Measurements from ENCODE around the gene LARP4. TPM values are rescaled to one million over a fixed set of nuclear protein-coding genes. Genes with fewer than 3 reads are reported as not detected.
"Not testable (repeated sequence)": the region's sequence is repeated elsewhere in the genome, so short reads cannot be mapped to it uniquely, and the experiment has no call there.

Gene LARP4
- total RNA-seq, 1 experiment from 2014 or later: 35.1 TPM

DNA sequence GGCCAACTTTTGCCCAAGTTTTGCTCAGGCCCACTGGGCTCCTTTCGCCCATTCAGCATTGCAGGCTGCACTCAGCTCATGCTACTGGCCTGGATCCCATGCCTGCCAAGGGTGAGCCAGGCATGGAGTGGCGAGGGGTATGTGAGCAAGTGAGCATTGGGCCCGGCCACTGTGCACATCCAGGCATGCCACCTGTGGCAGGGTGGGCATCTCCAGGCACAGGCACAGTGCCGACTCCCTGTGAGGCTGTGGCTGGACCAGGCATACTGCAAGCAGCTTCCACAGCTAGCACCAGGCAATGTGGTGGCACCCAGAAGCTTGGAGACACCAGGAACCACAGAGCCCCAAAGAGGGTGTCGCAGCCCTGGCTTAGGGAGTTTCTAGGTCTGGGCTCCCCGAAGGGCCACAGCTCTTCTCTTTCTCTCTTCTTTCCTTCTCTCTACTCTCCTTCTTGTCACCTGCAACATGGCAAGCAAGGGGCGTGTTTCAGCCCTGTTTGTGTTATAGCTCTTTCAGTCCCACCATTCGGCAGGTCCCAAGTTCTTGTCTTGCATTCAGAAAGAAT lies 19.8 kb upstream of the LARP4 start:
- Histone ChIP-seq H3K4me1 (ENCODE audit: insufficient read depth, low read length) (no peaks in the 10 kb centered on the region), H3K79me2 (ENCODE audit: low read length) (no peaks in the 10 kb centered on the region), H3K36me3 (ENCODE audit: low read depth, low read length) (no peaks in the 10 kb centered on the region), H4K20me1 (ENCODE audit: low read length) (no peaks in the 10 kb centered on the region), H3K9me3 (ENCODE audit: low read length) (no peaks in the 10 kb centered on the region), H3K27me3 (ENCODE audit: low read length) (no peaks in the 10 kb centered on the region), H3K4me3 (ENCODE audit: low read length) (no peak overlapping the region), H3F3A (ENCODE audit: low read length, unreplicated experiment) (no peaks in the 10 kb centered on the region), H3K9me2 (replicated peaks; ENCODE audit: low read length) (no peaks in the 10 kb centered on the region), H2AFZ (ENCODE audit: low read length) (no peak overlapping the region), H3K4me2 (ENCODE audit: low read length) (no peak overlapping the region), H3K27ac (ENCODE audit: low read length) (no peak overlapping the region), H3K9ac (ENCODE audit: low read length) (no peak overlapping the region)
- intact Hi-C loops (cut with micrococcal nuclease): no loop called here
- TF ChIP-seq EZH2phosphoT487 (IDR thresholded peaks at IDR 0.05; ENCODE audit: borderline replicate concordance, low read length) (no peak), EZH2 (IDR thresholded peaks at IDR 0.05; ENCODE audit: low read length, unreplicated experiment) (no peak)
- TF ChIP-seq, protein P1, sequence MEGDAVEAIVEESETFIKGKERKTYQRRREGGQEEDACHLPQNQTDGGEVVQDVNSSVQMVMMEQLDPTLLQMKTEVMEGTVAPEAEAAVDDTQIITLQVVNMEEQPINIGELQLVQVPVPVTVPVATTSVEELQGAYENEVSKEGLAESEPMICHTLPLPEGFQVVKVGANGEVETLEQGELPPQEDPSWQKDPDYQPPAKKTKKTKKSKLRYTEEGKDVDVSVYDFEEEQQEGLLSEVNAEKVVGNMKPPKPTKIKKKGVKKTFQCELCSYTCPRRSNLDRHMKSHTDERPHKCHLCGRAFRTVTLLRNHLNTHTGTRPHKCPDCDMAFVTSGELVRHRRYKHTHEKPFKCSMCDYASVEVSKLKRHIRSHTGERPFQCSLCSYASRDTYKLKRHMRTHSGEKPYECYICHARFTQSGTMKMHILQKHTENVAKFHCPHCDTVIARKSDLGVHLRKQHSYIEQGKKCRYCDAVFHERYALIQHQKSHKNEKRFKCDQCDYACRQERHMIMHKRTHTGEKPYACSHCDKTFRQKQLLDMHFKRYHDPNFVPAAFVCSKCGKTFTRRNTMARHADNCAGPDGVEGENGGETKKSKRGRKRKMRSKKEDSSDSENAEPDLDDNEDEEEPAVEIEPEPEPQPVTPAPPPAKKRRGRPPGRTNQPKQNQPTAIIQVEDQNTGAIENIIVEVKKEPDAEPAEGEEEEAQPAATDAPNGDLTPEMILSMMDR (conservative IDR thresholded peaks at IDR 0.05; ENCODE audit: low read depth, low read length): no peak
- CTCF ChIA-PET: no interaction called here
- no peak for DNase-seq
- no peak for ATAC-seq
- POLR2A ChIA-PET (ENCODE audit: unreplicated experiment): no interaction called here
- no TSS peak for BruUV-seq (replicated peaks)

DNA sequence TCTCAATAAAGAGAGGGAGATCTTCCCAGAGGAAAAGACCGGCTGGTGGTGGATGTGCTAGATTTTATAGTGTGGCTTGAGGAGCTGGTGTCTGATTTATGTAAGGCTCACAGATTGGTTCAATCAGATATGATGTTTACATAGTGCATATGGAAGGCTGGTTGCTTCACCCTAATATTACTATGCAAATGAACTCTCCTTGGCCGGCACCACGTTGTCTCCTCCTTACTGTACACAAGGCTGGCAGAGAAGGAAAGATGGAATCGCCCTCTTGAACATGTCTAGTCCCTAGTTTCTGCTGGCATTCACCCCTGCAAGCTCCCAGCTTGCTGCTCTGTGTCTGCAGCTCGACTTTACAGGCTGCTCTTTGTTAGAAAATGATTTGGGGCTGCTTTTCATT lies 13.2 kb upstream of the LARP4 start:
- H3K36me3 ChIP-seq (ENCODE audit: low read depth, low read length): no peaks in the 10 kb centered on the region
- H3K9me3 ChIP-seq (ENCODE audit: low read length): no peaks in the 10 kb centered on the region
- ChIA-PET POLR2A (ENCODE audit: unreplicated experiment) (no interaction called here), CTCF (no interaction called here)
- no peaks in the 10 kb centered on the region for H4K20me1 ChIP-seq (ENCODE audit: low read length)
- H3K9ac ChIP-seq (ENCODE audit: low read length): no peak overlapping the region
- no peak overlapping the region for H3K27ac ChIP-seq (ENCODE audit: low read length)
- H3K79me2 ChIP-seq (ENCODE audit: low read length): no peaks in the 10 kb centered on the region
- H3K4me1 ChIP-seq (ENCODE audit: insufficient read depth, low read length): peaks cover 17% of the 10 kb centered on the region
- H3F3A ChIP-seq (ENCODE audit: low read length, unreplicated experiment): no peaks in the 10 kb centered on the region
- no peak overlapping the region for H3K4me2 ChIP-seq (ENCODE audit: low read length)
- no peak overlapping the region for H2AFZ ChIP-seq (ENCODE audit: low read length)
- TF ChIP-seq, protein P1 (conservative IDR thresholded peaks at IDR 0.05; ENCODE audit: low read depth, low read length): no peak
- TF ChIP-seq EZH2 (IDR thresholded peaks at IDR 0.05; ENCODE audit: low read length, unreplicated experiment): no peak
- TF ChIP-seq EZH2phosphoT487 (IDR thresholded peaks at IDR 0.05; ENCODE audit: borderline replicate concordance, low read length): no peak
- H3K9me2 ChIP-seq (replicated peaks; ENCODE audit: low read length): no peaks in the 10 kb centered on the region
- intact Hi-C loops (cut with micrococcal nuclease): no loop called here
- no peak overlapping the region for H3K4me3 ChIP-seq (ENCODE audit: low read length)
- BruUV-seq (replicated peaks): no TSS peak
- H3K27me3 ChIP-seq (ENCODE audit: low read length): no peaks in the 10 kb centered on the region
- no peak for ATAC-seq
- no peak for DNase-seq

DNA sequence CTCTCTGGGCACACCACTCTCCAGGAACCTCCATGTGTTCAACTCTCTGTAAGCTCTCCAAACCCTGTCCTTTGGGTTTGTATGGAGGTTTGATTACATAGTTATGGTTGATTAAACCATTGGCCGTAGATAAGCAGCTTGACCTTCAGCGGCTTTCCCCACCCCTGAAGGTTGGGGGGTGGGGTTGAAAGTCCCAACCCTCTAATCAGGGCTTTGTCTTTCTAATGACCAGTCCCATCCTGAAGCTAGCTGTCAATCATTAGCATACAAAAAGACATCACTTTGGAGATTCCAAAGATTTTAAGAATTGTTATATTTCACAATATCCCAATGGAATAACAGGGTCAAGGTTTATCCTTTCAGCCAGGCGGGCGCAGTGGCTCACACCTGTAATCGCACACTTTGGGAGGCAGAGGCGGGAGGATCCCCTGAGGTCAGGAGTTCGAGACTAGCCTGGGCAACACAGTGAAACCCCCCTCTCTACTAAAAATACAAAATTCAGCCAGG lies 12.7 kb upstream of the LARP4 start:
- Histone ChIP-seq H3F3A (ENCODE audit: low read length, unreplicated experiment) (no peaks in the 10 kb centered on the region), H3K79me2 (ENCODE audit: low read length) (no peaks in the 10 kb centered on the region), H4K20me1 (ENCODE audit: low read length) (no peaks in the 10 kb centered on the region), H3K4me1 (ENCODE audit: insufficient read depth, low read length) (peaks cover 17% of the 10 kb centered on the region), H3K27me3 (ENCODE audit: low read length) (no peaks in the 10 kb centered on the region), H3K9me3 (ENCODE audit: low read length) (no peaks in the 10 kb centered on the region), H3K4me2 (ENCODE audit: low read length) (no peak overlapping the region), H3K27ac (ENCODE audit: low read length) (no peak overlapping the region), H3K9me2 (replicated peaks; ENCODE audit: low read length) (no peaks in the 10 kb centered on the region), H2AFZ (ENCODE audit: low read length) (no peak overlapping the region), H3K36me3 (ENCODE audit: low read depth, low read length) (no peaks in the 10 kb centered on the region), H3K4me3 (ENCODE audit: low read length) (no peak overlapping the region), H3K9ac (ENCODE audit: low read length) (no peak overlapping the region)
- POLR2A ChIA-PET (ENCODE audit: unreplicated experiment): no interaction called here
- ATAC-seq: no peak
- CTCF ChIA-PET: no interaction called here
- no peak for TF ChIP-seq EZH2phosphoT487 (IDR thresholded peaks at IDR 0.05; ENCODE audit: borderline replicate concordance, low read length)
- TF ChIP-seq, protein P1 (conservative IDR thresholded peaks at IDR 0.05; ENCODE audit: low read depth, low read length): no peak
- no peak for TF ChIP-seq EZH2 (IDR thresholded peaks at IDR 0.05; ENCODE audit: low read length, unreplicated experiment)
- no TSS peak for BruUV-seq (replicated peaks)
- intact Hi-C loops (cut with micrococcal nuclease): no loop called here
- no peak for DNase-seq

DNA sequence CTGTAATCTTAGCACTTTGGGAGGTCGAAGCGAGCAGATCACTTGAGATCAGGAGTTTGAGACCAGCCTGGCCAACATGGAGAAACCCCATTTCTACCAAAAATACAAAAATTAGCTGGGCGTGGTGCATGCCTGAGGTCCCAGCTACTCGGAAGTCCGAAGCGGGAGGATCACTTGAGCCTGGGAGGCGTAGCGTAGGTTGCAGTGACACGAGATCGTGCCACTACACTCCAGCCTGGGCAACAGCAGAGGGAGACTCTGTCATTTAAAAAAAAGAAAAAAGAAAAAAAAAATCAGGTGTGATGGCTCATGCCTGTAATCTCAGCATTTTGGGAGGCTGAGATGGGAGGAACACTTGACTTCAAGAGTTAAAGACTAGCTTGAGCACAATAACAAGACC lies 11.9 kb upstream of the LARP4 start:
- H3K9me2 ChIP-seq (replicated peaks; ENCODE audit: low read length); H3K4me2 ChIP-seq (ENCODE audit: low read length); H3K9ac ChIP-seq (ENCODE audit: low read length); H3K27me3 ChIP-seq (ENCODE audit: low read length); BruUV-seq (replicated peaks); H3K4me3 ChIP-seq (ENCODE audit: low read length); H3K79me2 ChIP-seq (ENCODE audit: low read length); CTCF ChIA-PET; H2AFZ ChIP-seq (ENCODE audit: low read length); H4K20me1 ChIP-seq (ENCODE audit: low read length); DNase-seq; H3K36me3 ChIP-seq (ENCODE audit: low read depth, low read length); POLR2A ChIA-PET (ENCODE audit: unreplicated experiment); intact Hi-C loops (cut with micrococcal nuclease); H3F3A ChIP-seq (ENCODE audit: low read length, unreplicated experiment); H3K27ac ChIP-seq (ENCODE audit: low read length); ATAC-seq; H3K9me3 ChIP-seq (ENCODE audit: low read length): not testable (repeated sequence)
- peaks cover 17% of the 10 kb centered on the region for H3K4me1 ChIP-seq (ENCODE audit: insufficient read depth, low read length)

Measured in PC-3 (cell line).